Stimulated activated CD4-positive, alpha-beta T cell treated with anti-CD3 and anti-CD28 coated beads, Interleukin-4, amount 100 ng/mL, for 24 hours (primary cell): ENCODE measurements around the gene TMEM53.

ENCODE experiments used
- DNase-seq: peaks from one replicate; pipeline ENCODE4 v3.0.0-alpha.2; 2020

TMEM53 gene

DNA sequence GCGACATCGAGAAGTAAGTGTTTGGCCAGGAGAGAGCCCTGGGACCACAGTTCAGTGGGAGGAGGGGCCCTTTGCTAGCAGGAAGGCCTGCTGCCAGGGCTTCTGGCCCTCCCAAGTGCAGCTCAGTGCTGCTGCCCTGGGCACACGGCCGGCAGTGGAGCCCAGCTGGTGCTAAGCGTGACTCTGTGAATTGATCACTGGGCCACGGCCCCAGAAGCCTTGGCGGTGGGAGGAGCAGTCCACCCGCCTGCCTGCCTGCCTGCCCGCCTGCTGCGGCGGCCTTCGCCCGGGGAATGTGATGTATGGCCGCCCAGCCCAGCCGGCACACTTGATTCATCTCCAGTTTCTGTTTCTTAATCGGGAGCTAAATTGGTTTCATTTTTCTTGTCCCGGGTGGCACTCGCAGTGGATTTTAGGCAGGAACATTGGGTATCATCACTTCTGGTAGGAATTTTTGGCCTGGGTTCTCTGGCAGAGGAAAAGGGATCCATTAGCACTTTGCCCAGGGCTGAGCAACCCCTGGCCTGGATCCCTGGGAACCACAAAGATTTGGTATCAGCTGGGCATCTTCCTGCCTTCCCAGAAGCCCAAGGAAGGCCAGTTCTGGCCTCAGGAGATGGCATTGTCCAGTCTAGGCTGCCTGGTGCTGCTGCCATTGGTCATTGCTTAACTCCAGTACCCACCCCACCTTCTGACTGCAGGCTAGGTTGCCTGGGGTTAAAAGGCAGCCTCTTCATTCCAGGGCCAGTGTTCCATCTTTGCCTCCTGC is 28.6 kb downstream of the TMEM53 start:
- DNase-seq: no peak

DNA sequence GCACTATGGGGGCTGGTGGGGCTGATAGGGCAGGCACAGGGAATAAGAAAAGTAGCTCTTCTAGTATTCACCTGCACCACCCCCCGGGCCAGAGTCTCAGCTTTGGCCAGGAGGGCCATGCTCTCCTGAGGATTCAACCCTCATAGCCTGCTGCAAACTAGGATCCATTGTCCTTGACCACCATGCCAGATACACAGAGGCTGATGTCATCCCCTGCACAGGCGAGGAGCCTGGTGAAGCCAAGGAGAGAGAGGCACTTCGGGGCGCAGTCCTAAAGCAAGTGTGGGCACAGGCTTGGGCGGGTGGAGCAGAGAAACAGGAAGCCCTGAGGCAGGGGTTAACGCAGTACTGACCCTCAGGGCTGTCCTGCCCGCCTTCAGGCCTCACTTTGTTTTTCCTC is 29.5 kb downstream of the TMEM53 start:
- DNase-seq: no peak

DNA sequence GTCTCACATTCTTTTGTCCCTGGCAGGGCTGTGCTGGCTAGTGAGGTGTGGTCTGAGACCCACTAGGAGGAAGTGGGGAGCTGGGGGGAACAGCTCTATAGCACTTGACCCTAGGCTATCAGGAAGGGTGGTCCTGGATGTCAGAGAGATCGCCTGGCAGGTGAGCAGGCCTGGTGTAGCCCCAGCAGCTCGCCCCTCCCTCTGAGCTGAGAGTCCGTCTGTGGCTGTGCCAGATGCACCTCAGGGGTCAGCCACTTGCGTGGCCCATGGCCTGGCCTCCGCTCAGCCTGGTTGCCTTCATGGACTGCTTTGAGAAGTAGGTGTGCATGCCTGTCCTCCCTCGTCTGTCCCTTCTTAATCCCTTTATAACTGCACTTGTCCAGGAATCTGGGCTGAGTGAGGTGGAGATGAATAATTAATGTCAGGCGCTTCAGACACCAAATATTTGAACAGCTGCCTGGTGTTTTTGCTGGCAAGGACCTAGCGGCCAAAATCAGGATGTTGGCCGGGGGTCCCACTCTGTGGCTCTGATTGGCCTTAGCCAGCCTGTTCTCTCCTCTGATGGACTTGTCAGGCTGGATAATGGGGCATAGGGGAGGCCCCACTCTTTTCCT is 30.5 kb downstream of the TMEM53 start:
- DNase-seq: no peak

DNA sequence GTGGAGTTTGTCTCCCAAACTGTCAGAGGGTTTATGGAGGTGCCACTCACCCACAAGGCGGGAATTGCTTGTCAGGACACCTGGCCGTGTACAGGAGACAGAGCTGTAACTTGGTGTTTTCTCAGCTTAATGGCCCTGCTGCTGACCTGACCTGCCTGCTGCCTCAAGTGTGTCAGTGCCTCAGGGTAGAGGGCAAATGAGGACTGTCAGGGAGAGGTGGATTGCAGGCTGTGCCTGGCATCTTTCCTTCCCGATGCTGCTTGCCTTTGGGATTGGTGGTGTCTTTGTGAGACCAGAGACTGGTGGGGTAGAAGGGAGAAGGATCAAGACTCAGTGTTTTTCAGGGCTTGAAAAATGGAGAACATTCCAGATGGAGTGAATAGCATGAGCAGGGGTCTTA is 31.4 kb downstream of the TMEM53 start:
- no peak for DNase-seq

DNA sequence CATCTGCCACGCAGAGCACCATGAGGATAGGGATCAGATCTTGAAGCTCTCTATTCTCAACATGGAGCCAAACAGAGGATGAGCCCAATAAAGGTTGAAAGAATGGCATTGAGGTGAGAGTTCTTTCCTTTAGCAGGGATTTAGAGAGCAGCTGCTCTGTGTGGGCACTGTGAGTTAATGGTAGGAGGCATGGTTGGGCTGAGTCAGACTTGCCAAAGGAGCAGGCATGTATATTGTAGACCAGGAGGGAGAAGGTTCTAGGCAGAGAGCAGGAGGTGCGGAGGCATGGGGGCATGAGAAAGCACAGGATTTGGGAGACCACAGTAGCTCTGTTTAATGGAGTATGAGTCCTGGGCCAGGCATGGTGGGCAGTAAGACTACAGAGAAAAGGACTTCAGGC is 32.0 kb downstream of the TMEM53 start:
- DNase-seq: no peak

DNA sequence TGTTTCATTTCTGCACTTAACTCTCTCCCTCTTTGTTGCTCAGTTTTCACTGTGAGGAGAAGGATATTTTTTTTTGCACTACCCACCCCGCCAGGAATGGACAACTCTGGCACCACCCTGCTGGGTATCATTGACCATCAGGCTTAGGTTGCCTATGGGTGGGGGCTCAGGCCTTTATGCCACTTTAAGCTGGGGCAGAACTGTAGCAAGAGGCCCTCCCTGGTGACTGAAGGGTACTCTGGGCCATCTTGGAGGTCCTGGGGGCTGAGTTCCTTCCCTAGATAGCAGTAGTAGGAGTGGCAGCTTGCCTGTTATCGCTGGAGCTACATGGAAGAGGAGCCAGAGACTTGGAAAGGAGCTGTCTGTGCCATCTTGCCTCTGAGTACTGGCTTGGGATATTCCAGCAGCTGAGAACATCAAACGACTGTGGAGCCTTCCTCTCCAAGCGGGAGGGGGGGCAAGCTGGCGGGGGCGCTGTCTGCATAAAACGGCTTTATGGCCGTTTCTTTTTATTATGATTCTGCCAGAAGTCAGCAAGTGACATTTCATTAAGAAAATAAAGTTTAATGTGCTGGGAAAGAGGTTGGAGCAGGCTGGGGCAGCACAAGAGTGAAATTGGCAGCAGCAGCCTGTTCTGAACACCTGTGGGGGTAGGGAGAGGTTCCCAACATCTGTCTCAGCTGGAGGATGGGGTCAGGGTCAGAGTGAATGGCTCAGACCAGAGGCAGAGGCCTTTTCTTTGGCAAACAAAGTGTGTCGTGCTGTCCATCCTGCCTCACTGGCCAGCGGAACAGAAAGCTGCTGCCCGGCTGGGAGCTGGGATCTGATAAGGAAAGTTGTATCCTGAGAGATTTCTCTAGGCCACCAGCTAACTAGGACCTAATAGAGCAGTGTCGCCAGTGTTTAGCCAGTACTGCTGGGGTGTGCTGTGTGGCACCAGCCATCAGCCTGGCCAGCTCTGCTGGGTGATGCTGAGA is 32.9 kb downstream of the TMEM53 start:
- no peak for DNase-seq

DNA sequence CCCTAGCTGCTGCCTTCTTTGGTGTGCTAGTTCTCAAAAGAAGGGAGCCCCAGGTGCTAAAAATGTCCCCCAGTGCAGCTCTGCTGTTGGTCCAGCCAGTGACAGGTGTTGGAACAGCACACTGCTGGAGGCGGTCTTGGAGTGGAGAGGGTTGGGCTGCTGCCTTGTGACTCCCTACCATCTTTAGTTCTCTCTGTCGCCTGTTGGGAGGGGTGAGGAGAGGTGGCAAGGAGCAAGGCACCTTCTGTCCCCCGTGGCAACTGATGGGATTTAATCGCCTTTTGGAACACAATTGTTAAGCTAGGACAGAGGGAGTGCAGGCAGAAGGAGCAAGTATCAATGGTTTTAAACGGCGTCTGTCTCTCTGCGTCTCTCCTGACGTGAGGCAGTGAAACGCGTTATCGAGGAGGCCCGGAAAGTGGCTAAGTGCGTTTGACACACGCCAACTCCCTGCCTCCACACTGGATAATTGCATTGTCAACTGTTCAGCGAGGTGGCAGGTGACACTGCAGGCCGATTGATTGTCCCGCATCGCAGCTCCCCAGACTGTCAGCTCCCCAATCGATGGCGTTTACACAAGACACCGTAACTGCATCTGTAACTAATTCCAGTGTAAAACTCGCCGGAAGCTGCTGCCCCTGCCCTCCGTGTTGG is 34.0 kb downstream of the TMEM53 start:
- DNase-seq: no peak

DNA sequence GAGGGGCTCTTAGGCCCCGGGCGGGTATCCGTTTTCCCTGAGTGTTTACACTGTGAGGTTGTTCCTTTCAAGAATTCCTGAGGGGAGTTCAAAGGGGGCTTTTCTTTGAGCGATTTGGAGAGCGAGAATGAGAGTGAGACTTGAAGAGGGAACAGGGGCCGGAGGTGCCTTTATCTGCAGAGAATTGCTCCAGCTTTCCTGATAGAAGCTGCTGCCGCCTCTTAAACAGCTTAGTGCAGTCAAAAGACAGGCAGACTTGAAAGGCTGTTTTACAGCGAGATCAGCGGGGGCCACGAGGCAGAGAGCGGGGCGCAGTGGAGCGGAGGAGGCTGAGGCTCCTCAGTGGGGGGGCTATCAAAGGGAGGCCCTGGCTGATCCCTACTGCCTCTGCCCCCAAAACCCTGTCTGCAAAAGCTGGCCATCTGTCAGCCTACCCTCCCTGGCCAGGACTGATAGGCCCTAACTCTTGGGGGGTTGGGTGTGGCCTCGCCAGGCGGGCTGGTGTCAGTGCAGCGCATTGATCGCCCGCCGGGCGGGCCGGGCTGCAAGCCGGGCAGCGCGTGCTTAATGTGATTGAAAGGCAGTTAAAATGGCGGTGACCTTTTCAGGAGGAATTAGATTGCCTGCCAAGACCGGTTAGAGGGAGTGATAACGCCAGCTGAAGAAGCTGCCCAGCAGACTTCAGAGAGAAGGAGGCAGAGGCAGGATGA is 36.4 kb downstream of the TMEM53 start:
- no peak for DNase-seq

DNA sequence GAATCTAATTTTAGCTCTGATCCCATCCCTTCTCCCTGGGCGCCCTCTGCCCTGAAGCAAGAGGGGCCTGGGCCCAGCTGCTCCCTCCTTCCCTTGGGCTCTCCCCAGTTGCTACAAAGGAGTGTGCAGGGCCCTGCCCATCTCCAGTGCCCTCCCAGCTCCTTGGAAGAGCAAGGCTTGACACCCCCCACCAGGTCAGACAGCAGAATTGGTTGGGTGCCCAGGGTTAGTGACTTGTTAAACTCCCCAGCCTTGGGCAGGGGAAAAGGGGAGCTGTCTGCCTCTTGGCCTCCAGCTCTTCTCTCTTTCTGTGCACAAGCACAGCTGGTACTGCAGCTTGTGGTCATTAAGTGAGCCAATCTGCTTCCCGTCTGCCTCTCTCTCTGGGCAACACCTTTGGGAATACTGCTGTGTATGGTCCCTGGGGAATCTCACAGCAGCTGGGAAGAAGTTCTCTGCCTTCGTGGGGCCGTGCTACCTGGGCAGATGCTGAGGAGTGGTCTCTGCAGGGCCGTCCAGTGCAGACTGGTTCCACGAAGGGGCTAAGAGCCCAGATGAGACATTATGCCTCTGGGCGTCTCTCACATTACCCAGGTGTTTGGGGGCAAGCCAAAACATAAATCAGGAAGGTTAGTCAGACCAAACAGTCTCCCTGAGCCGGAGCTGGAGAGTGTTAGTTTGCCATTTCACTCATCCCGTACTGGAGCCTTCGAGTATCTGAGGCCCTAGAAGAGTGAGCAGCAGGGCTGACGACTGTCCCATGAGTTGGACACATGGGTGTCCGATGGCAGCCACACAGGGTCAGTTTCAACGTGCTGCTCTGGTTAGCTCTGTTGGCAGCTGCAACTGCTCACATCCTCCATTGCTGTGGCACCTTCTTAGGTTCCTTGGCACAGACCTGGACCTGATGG is 37.3 kb downstream of the TMEM53 start:
- DNase-seq: no peak

DNA sequence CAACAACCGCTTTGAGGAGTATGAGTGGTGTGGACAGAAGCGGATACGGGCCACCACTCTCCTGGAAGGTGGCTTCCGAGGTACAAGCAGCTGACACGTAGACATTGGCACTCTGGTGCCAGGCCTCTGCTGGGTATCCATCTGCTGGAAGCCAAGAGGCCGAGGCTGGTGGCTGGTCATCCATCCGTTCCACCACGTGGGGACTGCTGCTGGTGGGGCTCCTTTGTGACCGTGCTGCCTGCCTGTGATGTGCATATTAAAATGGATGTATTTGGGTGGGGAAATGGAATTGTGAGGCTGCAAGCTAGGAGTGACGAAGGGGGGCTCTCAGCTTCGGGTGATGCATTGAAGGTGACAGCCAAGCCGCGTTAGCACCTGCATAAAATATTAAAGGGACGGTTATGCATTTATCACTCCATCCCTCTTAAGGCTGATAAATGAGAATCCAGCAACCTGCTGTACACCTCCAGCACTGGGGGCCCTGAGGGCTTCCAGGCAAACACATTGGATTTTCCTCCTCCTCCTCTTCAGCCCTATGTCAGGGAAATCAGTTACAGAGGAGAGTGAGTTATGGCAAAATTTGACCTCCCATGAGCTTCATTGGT is 38.1 kb downstream of the TMEM53 start:
- DNase-seq: no peak

DNA sequence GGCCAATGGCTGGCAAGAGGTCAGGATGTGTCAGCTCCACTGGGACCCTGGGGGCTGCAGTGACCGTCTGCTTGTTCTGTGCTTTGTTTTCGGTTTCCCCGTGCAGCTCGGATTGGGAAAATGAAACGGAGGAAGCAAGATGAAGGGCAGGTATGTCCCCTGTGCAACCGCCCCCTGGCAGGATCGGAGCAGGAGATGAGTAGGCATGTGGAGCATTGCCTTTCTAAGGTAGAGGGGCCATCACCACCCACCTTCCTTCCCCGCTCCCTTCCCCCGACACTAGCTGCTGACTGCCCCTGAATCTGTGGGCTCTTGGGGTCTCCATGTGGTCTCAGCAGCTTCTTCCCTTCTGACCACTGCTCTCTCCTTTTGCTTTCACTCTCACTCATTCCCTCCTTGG is 38.8 kb downstream of the TMEM53 start:
- DNase-seq: no peak

DNA sequence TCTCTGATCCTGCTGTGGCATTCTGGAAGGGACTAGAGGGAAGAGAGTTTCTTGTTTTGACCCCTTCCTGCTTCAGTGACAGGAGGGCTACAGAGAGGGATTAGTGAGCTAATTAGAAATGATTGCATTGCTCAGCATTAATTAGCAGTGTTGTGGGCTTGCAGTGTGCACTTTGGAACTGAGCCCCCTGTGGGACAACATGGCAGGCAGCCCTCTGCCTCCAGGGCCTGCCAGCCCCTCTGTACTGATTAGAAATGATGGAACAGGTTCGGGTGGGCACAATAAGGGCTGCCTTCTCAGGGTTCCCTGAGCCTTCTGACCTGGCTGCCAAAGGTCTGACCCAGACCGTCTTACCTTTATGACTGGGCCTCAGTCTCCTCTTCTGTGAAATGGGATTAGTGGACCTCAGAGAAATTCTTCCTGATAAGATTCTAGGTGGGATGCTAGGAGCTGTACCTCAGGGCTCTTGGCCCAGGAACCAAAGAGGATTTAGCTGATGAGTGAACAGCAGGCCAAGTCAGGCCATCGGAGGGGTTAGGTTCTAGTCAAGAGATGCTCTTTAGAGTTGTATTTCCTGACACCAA is 39.6 kb downstream of the TMEM53 start:
- DNase-seq: no peak

DNA sequence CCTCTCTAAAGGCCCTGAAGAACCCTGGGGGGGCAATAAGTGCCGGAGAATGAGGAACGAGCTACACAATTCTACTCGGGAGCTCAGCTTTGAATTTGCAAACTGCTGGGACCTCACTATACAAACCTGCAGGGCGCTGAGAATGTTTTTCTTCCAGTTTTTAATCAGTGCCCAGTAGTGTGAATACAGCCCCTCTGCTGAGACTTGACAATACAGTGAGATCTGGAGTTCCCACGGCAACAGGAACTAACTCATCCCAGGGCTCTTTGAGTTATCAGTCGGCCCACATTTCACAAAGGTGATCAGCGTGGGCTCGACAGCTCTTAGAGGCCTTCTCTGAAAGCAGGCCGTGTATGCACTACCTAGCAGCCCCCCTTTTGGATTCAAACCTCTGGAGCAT is 41.7 kb downstream of the TMEM53 start:
- DNase-seq: peak; percentile 8

DNA sequence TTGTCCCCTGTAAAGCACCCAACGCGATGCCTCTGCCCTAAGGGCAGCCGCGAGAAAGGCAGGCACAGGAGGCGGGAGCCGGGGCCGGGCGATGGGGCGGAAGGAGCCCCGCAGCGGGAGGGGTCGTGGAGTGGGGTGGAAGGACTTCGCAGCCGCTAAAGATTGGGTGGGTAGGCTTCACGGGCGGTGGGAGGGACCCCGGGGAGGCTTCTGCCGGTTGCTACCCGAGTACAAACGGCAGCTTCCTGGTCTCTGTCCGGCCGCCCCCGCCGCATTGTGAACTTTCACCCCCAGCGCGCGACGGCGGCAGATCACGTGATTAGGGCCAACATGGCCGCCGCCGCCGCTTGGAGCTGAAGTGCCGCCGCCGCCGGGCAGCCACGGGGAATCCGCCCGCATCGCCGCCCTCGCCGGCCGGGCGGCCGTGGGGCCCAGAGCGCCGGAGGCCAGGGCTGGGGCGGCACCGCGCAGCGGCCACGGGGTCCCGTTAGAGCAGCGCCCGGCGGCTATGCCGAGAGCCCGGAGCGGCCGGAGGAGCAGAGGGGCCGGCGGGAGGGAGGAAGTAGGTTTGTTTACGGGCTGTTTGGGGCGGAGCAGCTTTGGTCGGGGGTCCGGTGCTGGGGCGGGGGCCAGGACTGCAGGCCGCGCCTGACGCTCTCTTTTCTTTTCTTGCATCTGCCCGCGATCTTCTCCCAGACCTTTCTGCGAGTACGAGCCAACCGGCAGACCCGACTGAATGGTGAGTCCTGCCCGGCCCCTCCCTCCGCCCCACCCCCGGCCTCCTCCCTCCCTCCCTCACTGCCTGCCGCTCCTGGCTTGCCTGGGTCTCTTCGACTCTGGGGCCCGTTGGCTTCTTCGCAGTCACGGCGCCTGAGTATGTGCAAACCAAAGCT is 42.4 kb downstream of the TMEM53 start:
- peak; percentile 93 for DNase-seq

DNA sequence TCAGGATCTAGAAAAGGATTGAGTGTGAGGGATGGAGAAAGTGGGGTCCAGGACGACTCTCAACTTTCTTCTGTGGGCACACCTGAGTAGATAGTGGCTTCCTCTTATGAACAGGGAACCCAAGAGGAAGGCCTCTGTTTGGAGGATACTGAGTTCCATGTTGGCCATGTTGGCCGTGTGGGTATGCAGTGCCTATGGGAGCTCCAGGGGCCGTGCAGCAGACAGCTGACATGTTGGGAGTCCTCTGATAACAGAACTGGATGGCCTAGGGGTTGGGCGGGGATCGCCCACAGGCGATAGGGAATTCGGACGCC is 43.0 kb downstream of the TMEM53 start:
- no peak for DNase-seq

DNA sequence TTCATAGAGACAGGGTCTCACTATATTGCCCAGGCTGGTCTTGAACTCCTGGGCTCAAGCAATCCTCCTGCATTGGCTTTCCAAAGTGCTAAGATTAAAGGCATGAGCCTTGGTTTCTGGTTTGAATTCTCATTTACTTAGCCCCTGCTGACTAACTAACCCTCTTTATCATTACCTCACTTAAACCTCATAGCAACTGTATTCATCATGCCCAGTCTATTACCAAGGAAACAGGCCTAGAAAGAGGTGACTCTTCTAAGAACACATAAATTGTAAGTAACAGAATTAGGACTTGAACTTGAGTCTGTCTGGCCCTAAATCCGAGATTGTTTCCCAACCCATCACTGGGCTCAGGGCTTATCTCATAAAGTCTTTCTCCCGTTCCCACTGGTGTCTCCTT is 44.2 kb downstream of the TMEM53 start:
- DNase-seq: no peak

DNA sequence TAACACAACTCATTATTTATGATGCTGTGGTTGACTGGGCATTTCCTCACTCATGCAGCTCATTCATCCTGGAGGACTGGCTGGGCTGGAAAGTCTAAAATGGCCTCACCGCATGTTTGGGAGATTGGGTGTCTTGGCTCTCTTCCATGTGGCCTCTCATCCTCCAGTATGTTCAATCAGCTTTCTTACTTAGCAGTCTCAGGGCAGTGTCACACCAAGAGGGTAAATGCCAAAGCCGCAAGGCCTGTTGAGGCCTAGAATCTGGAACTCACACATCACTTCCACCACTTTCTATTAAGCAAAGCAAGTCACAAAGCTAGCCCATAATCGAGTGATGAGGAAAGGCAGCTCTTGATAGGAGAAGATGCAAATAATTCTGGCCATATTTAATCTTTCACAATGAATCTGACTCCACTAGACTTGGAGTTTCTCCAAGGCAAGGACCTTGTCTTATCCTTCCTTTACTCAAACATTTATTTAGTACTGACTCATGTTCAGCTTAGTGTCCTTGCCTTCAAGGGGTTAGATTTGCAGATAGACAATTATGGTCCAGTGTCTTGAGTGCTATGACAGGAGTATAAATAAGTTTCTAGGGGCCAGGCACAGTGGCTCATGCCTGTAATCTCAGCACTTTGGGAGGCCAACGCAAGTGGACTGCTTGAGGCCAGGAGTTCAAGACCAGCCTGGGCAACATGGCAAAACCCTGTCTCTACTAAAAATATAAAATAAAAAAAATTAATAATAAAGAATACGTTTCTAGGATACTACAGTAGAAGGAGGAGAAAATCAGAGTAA is 45.1 kb downstream of the TMEM53 start:
- DNase-seq: no peak

DNA sequence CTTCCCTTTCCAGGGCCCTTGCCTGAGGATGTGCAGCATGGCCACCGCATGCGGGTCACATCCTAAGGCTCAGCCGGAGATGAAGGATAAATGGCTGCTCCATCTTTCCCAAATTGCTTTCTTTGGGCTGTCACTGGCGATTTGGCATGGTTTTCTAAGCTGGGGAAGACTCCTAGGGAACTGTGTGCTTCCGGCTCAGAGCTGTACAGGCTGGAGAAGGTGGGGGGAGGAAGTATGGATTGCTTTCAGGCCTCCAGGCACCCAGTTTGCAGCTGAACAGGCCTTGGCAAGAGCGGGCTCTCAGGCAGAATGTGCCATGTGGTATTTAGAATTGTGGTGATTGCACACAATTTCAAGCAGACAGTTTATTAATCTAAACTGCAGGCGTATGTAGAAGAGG is 48.9 kb downstream of the TMEM53 start:
- no peak for DNase-seq
